ENCODE results near the gene BFSP1. TPM values are rescaled to one million over a fixed set of nuclear protein-coding genes. Genes with fewer than 3 reads are reported as not detected.

The BFSP1 gene
- total and polyA plus RNA-seq, 2 of the 8 experiments (the other 6 are each of a cell fraction or from before 2014, with no cell fraction given): 1.5 to 2.5 TPM

DNA sequence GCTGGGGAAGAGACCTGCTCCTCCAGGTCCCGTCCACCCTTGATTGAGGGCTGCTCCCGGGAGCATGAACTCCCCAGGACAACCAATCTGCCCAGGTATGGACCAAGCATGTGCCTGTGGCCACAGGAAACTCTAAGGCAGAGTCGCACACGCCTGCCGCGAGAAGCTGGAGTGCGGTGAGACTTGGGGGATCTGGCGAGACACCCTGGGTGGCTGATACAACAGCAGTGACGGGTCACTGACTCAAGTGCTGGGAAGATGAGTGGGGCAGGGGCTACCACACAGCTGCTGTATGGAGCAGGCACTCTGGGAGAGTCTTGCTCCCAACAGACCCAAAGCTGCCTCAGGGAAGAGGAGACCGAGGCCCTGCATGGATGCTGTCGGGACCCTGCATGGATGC, 40.1 kb downstream of the BFSP1 start (continued):
- no peak for TF ChIP-seq NANOG (IDR thresholded peaks at IDR 0.05; ENCODE audit: insufficient read depth, low read depth, low read length, poor library complexity, severe bottlenecking)
